Measurements from ENCODE around the gene AMPD3. TPM values are rescaled to one million over a fixed set of nuclear protein-coding genes. Genes with fewer than 3 reads are reported as not detected.

AMPD3 gene
- total RNA-seq: 10 to 100 TPM in 1 of 2 experiments, 1 to 10 TPM in 1; 8.8 to 13.4 TPM

GRCh38 chr11:10454878-10455631 lies at the start of gene AMPD3:
Gene AMPD3, plus strand, starts transcription at chr11:10455264. Its CDS starts 6,256 bp downstream, at chr11:10461520.
- H3K36me3 Mint-ChIP-seq: peaks cover 3% of the 10 kb centered on the region
- peaks cover 63% of the 10 kb centered on the region for H3K4me1 Mint-ChIP-seq
- ATAC-seq: no peak
- no peaks in the 10 kb centered on the region for H3K9me3 Mint-ChIP-seq (ENCODE audit: low read depth)
- peaks cover 13% of the 10 kb centered on the region for H3K27me3 Mint-ChIP-seq
- peak within 1 kb of the TSS; percentile 87 for H3K27ac Mint-ChIP-seq
- no peak for DNase-seq
- peak within 1 kb of the TSS; percentile 93 for H3K4me3 Mint-ChIP-seq
- CTCF ChIA-PET: interaction anchor here (0.8 to 4.8 kb wide), 7 partner anchors 9 to 86 kb away, joined by 3 to 24 read pairs (median 3); partner anchors contain the start of gene RNF141

GRCh38 chr11:10405865-10406592 lies 49.0 kb upstream of the AMPD3 start:
- Mint-ChIP-seq H3K27ac (no peak overlapping the region), H3K4me1 (peaks cover 16% of the 10 kb centered on the region), H3K9me3 (ENCODE audit: low read depth) (no peaks in the 10 kb centered on the region), H3K27me3 (no peaks in the 10 kb centered on the region), H3K36me3 (no peaks in the 10 kb centered on the region), H3K4me3 (no peak overlapping the region)
- CTCF ChIA-PET: interaction anchor here (0.7 to 1.7 kb wide), 27 partner anchors 9 to 387 kb away, joined by 3 to 21 read pairs (median 4); partner anchors contain the start of gene RNF141
- ATAC-seq (peak; percentile 77), DNase-seq (peak; percentile 58)

GRCh38 chr11:10407055-10407454 lies 48.0 kb upstream of the AMPD3 start:
- H3K4me3 Mint-ChIP-seq: no peak overlapping the region
- no peaks in the 10 kb centered on the region for H3K9me3 Mint-ChIP-seq (ENCODE audit: low read depth)
- CTCF ChIA-PET: interaction anchor here (1.3 to 1.7 kb wide), 14 partner anchors 8 to 386 kb away, joined by 3 to 21 read pairs (median 5); partner anchors contain the start of gene RNF141
- ATAC-seq (no peak), DNase-seq (no peak)
- no peaks in the 10 kb centered on the region for H3K36me3 Mint-ChIP-seq
- peaks cover 13% of the 10 kb centered on the region for H3K4me1 Mint-ChIP-seq
- no peaks in the 10 kb centered on the region for H3K27me3 Mint-ChIP-seq
- no peak overlapping the region for H3K27ac Mint-ChIP-seq

GRCh38 chr11:10407749-10408685 lies 47.0 kb upstream of the AMPD3 start:
- ATAC-seq: no peak
- Mint-ChIP-seq H3K4me1 (peaks cover 14% of the 10 kb centered on the region), H3K4me3 (no peak overlapping the region), H3K27me3 (no peaks in the 10 kb centered on the region), H3K36me3 (no peaks in the 10 kb centered on the region), H3K9me3 (ENCODE audit: low read depth) (no peaks in the 10 kb centered on the region), H3K27ac (no peak overlapping the region)
- CTCF ChIA-PET: interaction anchor here (0.7 to 9.6 kb wide), 3 partner anchors 113 to 245 kb away, joined by 3 to 111 read pairs (median 9); partner anchors contain the start of gene RNF141
- DNase-seq: no peak

GRCh38 chr11:10409207-10409661 lies 45.8 kb upstream of the AMPD3 start:
- Mint-ChIP-seq H3K9me3 (ENCODE audit: low read depth) (no peaks in the 10 kb centered on the region), H3K4me1 (peaks cover 24% of the 10 kb centered on the region), H3K27me3 (no peaks in the 10 kb centered on the region), H3K36me3 (no peaks in the 10 kb centered on the region), H3K27ac (peak overlapping the region; percentile 3), H3K4me3 (no peak overlapping the region)
- ATAC-seq: no peak
- CTCF ChIA-PET: interaction anchor here (1.7 to 9.6 kb wide), 2 partner anchors 131 to 244 kb away, joined by 9 to 111 read pairs; partner anchors contain the start of gene RNF141
- no peak for DNase-seq

- H3K27ac Mint-ChIP-seq: no peak overlapping the region
- no peaks in the 10 kb centered on the region for H3K27me3 Mint-ChIP-seq
- ATAC-seq (no peak), DNase-seq (no peak)
- peaks cover 34% of the 10 kb centered on the region for H3K4me1 Mint-ChIP-seq
- CTCF ChIA-PET: interaction anchor here (1.1 to 9.6 kb wide), 6 partner anchors 42 to 326 kb away, joined by 3 to 111 read pairs (median 7); partner anchors contain the start of gene RNF141
- H3K4me3 Mint-ChIP-seq: no peak overlapping the region
- H3K36me3 Mint-ChIP-seq: no peaks in the 10 kb centered on the region
- H3K9me3 Mint-ChIP-seq (ENCODE audit: low read depth): no peaks in the 10 kb centered on the region
Observed at GRCh38 chr11:10410106-10410843, 44.8 kb upstream of the AMPD3 start.

GRCh38 chr11:10410844-10411200 lies 44.2 kb upstream of the AMPD3 start:
- DNase-seq: no peak
- H3K36me3 Mint-ChIP-seq: no peaks in the 10 kb centered on the region
- no peak overlapping the region for H3K4me3 Mint-ChIP-seq
- CTCF ChIA-PET: interaction anchor here (1.1 to 9.6 kb wide), 7 partner anchors 8 to 326 kb away, joined by 3 to 111 read pairs (median 4); partner anchors contain the start of gene RNF141
- no peak for ATAC-seq
- H3K27me3 Mint-ChIP-seq: no peaks in the 10 kb centered on the region
- no peak overlapping the region for H3K27ac Mint-ChIP-seq
- H3K9me3 Mint-ChIP-seq (ENCODE audit: low read depth): no peaks in the 10 kb centered on the region
- peaks cover 38% of the 10 kb centered on the region for H3K4me1 Mint-ChIP-seq

- Mint-ChIP-seq H3K36me3 (no peaks in the 10 kb centered on the region), H3K4me3 (no peak overlapping the region), H3K9me3 (ENCODE audit: low read depth) (no peaks in the 10 kb centered on the region), H3K4me1 (peaks cover 36% of the 10 kb centered on the region), H3K27ac (no peak overlapping the region), H3K27me3 (no peaks in the 10 kb centered on the region)
- ATAC-seq: no peak
- CTCF ChIA-PET: interaction anchor here (0.7 to 9.6 kb wide), 10 partner anchors 9 to 324 kb away, joined by 3 to 111 read pairs (median 4); partner anchors contain the start of genes AMPD3 and RNF141
- DNase-seq: no peak
Observed at GRCh38 chr11:10412266-10412665, 42.8 kb upstream of the AMPD3 start.

- peaks cover 7% of the 10 kb centered on the region for H3K27me3 Mint-ChIP-seq
- DNase-seq: peak; percentile 71
- H3K4me1 Mint-ChIP-seq: peaks cover 36% of the 10 kb centered on the region
- no peaks in the 10 kb centered on the region for H3K36me3 Mint-ChIP-seq
- CTCF ChIA-PET: interaction anchor here (0.8 to 9.6 kb wide), 29 partner anchors 9 to 326 kb away, joined by 3 to 111 read pairs (median 4); partner anchors contain the start of genes AMPD3 and RNF141
- H3K9me3 Mint-ChIP-seq (ENCODE audit: low read depth): no peaks in the 10 kb centered on the region
- ATAC-seq: peak; percentile 81
- no peak overlapping the region for H3K4me3 Mint-ChIP-seq
- no peak overlapping the region for H3K27ac Mint-ChIP-seq
Observed at GRCh38 chr11:10413268-10413667, 41.8 kb upstream of the AMPD3 start.

GRCh38 chr11:10414181-10414580 lies 40.9 kb upstream of the AMPD3 start:
- Mint-ChIP-seq H3K27ac (peak overlapping the region; percentile 26), H3K36me3 (no peaks in the 10 kb centered on the region), H3K27me3 (peaks cover 15% of the 10 kb centered on the region), H3K4me1 (peaks cover 32% of the 10 kb centered on the region), H3K9me3 (ENCODE audit: low read depth) (no peaks in the 10 kb centered on the region), H3K4me3 (peak overlapping the region; percentile 23)
- CTCF ChIA-PET: interaction anchor here (0.9 to 9.6 kb wide), 29 partner anchors 8 to 382 kb away, joined by 3 to 111 read pairs (median 4); partner anchors contain the start of genes AMPD3 and RNF141
- ATAC-seq (no peak), DNase-seq (no peak)

GRCh38 chr11:10414659-10415058 lies 40.4 kb upstream of the AMPD3 start:
- CTCF ChIA-PET: interaction anchor here (0.9 to 9.6 kb wide), 16 partner anchors 8 to 382 kb away, joined by 3 to 111 read pairs (median 5); partner anchors contain the start of genes AMPD3 and RNF141
- ATAC-seq (peak; percentile 68), DNase-seq (peak; percentile 57)
- peak overlapping the region; percentile 26 for H3K27ac Mint-ChIP-seq
- H3K36me3 Mint-ChIP-seq: no peaks in the 10 kb centered on the region
- peaks cover 27% of the 10 kb centered on the region for H3K4me1 Mint-ChIP-seq
- peak overlapping the region; percentile 23 for H3K4me3 Mint-ChIP-seq
- no peaks in the 10 kb centered on the region for H3K9me3 Mint-ChIP-seq (ENCODE audit: low read depth)
- peaks cover 15% of the 10 kb centered on the region for H3K27me3 Mint-ChIP-seq

All from activated CD8-positive, alpha-beta memory T cell treated with anti-CD3 and anti-CD28 coated beads, Interleukin-2, amount 10 ng/mL, durations not matched to agents 7 days and 5 days (primary cell).